ENCODE results near the gene ATP5F1D.

DNA sequence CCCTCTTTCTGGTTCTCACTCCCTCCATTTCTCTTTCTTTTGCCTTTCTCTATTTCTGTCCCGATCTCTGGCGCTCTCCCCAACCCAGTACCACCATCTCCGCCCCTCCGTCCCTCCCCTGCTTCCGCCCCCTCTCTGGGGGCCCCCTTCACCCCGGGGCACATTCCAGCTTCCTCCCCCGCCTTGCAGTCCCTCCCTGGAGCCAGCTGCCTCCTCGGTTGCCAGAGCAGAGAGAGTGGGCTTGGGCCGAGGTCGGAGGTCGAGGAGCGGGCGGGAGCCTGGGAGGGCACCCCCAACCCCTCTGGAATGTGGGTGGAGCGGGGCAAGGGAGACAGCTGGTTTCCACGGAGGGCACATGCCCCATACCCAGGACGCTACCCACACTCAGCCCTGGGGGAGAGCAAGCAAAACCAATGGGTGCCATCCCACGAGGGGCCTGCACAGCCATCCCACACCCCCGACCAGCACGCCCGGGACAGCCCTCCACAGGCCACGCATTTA lies 21.1 kb downstream of the ATP5F1D start:
- TF ChIP-seq, protein P1, sequence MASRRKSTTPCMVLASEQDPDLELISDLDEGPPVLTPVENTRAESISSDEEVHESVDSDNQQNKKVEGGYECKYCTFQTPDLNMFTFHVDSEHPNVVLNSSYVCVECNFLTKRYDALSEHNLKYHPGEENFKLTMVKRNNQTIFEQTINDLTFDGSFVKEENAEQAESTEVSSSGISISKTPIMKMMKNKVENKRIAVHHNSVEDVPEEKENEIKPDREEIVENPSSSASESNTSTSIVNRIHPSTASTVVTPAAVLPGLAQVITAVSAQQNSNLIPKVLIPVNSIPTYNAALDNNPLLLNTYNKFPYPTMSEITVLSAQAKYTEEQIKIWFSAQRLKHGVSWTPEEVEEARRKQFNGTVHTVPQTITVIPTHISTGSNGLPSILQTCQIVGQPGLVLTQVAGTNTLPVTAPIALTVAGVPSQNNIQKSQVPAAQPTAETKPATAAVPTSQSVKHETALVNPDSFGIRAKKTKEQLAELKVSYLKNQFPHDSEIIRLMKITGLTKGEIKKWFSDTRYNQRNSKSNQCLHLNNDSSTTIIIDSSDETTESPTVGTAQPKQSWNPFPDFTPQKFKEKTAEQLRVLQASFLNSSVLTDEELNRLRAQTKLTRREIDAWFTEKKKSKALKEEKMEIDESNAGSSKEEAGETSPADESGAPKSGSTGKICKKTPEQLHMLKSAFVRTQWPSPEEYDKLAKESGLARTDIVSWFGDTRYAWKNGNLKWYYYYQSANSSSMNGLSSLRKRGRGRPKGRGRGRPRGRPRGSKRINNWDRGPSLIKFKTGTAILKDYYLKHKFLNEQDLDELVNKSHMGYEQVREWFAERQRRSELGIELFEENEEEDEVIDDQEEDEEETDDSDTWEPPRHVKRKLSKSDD (CRISPR knock-in tag; IDR thresholded peaks at IDR 0.05; ENCODE audit: low read depth) = no peak
- TF ChIP-seq, protein P2, sequence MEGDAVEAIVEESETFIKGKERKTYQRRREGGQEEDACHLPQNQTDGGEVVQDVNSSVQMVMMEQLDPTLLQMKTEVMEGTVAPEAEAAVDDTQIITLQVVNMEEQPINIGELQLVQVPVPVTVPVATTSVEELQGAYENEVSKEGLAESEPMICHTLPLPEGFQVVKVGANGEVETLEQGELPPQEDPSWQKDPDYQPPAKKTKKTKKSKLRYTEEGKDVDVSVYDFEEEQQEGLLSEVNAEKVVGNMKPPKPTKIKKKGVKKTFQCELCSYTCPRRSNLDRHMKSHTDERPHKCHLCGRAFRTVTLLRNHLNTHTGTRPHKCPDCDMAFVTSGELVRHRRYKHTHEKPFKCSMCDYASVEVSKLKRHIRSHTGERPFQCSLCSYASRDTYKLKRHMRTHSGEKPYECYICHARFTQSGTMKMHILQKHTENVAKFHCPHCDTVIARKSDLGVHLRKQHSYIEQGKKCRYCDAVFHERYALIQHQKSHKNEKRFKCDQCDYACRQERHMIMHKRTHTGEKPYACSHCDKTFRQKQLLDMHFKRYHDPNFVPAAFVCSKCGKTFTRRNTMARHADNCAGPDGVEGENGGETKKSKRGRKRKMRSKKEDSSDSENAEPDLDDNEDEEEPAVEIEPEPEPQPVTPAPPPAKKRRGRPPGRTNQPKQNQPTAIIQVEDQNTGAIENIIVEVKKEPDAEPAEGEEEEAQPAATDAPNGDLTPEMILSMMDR (CRISPR knock-in tag; IDR thresholded peaks at IDR 0.05) = no peak
- TF ChIP-seq RAD21 (CRISPR knock-in tag; IDR thresholded peaks at IDR 0.05) (no peak), FIP1L1 (IDR thresholded peaks at IDR 0.05; ENCODE audit: borderline replicate concordance, insufficient read depth, low read depth, low read length) (no peak), NR2C2 (CRISPR knock-in tag; IDR thresholded peaks at IDR 0.05; ENCODE audit: borderline replicate concordance) (peak; percentile 15; the same call in 1 of the 2 replicates), FOXJ3 (CRISPR knock-in tag; IDR thresholded peaks at IDR 0.05; ENCODE audit: borderline replicate concordance) (no peak), EZH2 (conservative IDR thresholded peaks at IDR 0.05; ENCODE audit: low read depth, low read length) (no peak)
- TF ChIP-seq, protein P3, sequence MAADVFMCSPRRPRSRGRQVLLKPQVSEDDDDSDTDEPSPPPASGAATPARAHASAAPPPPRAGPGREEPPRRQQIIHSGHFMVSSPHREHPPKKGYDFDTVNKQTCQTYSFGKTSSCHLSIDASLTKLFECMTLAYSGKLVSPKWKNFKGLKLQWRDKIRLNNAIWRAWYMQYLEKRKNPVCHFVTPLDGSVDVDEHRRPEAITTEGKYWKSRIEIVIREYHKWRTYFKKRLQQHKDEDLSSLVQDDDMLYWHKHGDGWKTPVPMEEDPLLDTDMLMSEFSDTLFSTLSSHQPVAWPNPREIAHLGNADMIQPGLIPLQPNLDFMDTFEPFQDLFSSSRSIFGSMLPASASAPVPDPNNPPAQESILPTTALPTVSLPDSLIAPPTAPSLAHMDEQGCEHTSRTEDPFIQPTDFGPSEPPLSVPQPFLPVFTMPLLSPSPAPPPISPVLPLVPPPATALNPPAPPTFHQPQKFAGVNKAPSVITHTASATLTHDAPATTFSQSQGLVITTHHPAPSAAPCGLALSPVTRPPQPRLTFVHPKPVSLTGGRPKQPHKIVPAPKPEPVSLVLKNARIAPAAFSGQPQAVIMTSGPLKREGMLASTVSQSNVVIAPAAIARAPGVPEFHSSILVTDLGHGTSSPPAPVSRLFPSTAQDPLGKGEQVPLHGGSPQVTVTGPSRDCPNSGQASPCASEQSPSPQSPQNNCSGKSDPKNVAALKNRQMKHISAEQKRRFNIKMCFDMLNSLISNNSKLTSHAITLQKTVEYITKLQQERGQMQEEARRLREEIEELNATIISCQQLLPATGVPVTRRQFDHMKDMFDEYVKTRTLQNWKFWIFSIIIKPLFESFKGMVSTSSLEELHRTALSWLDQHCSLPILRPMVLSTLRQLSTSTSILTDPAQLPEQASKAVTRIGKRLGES (CRISPR knock-in tag; IDR thresholded peaks at IDR 0.05; ENCODE audit: borderline replicate concordance) = no peak

Data from HepG2 (cell line).